ENCODE results near the gene STXBP2.

The STXBP2 gene

DNA sequence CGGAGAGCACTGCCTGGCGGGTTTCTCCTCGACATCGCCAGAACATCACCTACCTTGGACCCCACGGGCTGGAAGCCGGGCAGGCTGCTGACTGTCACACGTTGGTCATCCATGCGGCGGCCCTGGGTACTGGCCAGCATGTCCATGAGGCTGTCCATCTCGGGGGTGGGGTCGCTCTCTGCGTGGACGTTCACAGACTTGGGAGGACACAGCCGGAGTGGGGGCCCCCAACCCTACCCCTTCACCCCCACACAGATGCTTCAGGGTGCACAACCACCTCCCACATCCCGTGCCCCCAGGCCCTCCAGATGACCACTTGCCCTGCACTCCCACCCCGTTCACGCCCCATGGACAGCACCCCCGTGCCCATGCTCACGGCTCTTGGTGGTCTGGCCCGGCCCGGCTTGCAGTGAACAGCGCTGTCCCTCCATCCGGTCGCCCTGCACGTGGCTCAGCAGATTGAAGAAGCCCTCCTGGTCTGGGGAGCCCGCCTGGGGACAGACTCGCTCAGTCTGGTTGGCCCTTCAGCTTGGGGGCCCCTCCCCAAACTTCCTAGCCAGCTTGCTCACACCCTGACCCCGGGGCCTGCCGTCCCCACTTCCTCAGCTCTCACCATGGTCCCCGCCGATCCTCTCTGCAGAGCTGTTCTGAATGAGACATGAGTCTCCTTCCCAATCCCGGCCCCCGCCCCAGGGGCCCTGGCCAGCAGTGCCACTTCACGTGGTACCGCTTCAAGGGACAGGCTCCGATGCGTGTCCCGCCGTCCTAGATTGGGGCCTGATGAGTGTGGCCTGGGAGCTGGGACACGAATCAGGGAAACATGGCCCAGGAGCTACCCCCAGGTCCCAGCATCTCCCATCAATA, 4.3 kb upstream of the STXBP2 start:
- peaks cover 31% of the 10 kb centered on the region for H3K4me1 ChIP-seq (ENCODE audit: insufficient read depth, low read length)

DNA sequence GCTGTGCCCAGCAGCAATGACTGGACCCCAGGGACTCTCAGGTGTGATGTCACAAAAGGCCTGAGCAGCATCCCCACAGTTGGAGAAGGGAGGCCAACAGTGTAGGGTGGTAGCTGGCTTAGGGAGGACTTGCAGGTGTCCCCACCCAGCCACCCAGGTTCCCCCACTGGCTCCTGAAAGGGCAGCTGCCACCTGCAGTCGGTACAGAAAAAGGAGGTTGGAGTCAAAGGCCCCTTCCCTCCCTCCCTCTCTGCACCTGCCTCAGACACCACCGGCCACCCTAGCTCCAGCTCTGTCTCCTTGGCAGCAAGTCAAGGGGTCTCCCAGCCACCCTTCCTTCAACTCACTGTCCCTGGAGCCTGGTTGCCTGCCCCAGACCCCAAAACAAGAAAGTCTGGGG, 3.2 kb upstream of the STXBP2 start, which contains the start of gene PCP2:
Gene PCP2 (minus strand): TSS at position 22 of the 400 bp plus-strand sequence. CDS start 262 bp downstream, outside the sequence.
- DNase-seq (no peak), ATAC-seq (ENCODE audit: insufficient read depth, low read depth) (no peak)
- H3K79me2 ChIP-seq (ENCODE audit: insufficient read depth, low read length) = peaks cover 31% of the 10 kb centered on the region
- peaks cover 20% of the 10 kb centered on the region for H3K4me1 ChIP-seq (ENCODE audit: insufficient read depth, low read length)
- TF ChIP-seq EZH2 (IDR thresholded peaks at IDR 0.05; ENCODE audit: borderline replicate concordance, low read depth, low read length, severe bottlenecking) (no peak), CTCF (IDR thresholded peaks at IDR 0.05; ENCODE audit: borderline replicate concordance, extremely low read depth, low read length, poor library complexity, severe bottlenecking) (no peak)
- no peak within 1 kb of the TSS for H3K4me2 ChIP-seq (ENCODE audit: insufficient read depth, low read length)
- peaks cover 18% of the 10 kb centered on the region; the same call in 1 of the 2 replicates for H4K20me1 ChIP-seq (ENCODE audit: insufficient read depth, low read length)
- H3K9ac ChIP-seq (ENCODE audit: low read depth, low read length) = no peak within 1 kb of the TSS
- H3K9me3 ChIP-seq (ENCODE audit: insufficient read depth, low read length, severe bottlenecking) = no peaks in the 10 kb centered on the region
- H3K4me3 ChIP-seq (ENCODE audit: low read depth in 1 of 2, low read length in 2 of 2) = no peak within 1 kb of the TSS
- H3K27me3 ChIP-seq (ENCODE audit: insufficient read depth, low read length, poor library complexity) = no peaks in the 10 kb centered on the region
- H2AFZ ChIP-seq (ENCODE audit: low read depth, low read length) = no peak within 1 kb of the TSS
- H3K27ac ChIP-seq (ENCODE audit: low read length) = no peak within 1 kb of the TSS
- H3K36me3 ChIP-seq (ENCODE audit: insufficient read depth, low read length) = peaks cover 12% of the 10 kb centered on the region; the same call in 1 of the 2 replicates

More for the DNA sequence above, 4.3 kb upstream of the STXBP2 start:
- peaks cover 17% of the 10 kb centered on the region; the same call in 1 of the 2 replicates for H3K36me3 ChIP-seq (ENCODE audit: insufficient read depth, low read length)
- TF ChIP-seq EZH2 (IDR thresholded peaks at IDR 0.05; ENCODE audit: borderline replicate concordance, low read depth, low read length, severe bottlenecking) (no peak), CTCF (IDR thresholded peaks at IDR 0.05; ENCODE audit: borderline replicate concordance, extremely low read depth, low read length, poor library complexity, severe bottlenecking) (no peak)
- no peaks in the 10 kb centered on the region for H3K9me3 ChIP-seq (ENCODE audit: insufficient read depth, low read length, severe bottlenecking)
- no peaks in the 10 kb centered on the region for H3K27me3 ChIP-seq (ENCODE audit: insufficient read depth, low read length, poor library complexity)
- H3K9ac ChIP-seq (ENCODE audit: low read depth, low read length) = no peak overlapping the region
- H3K27ac ChIP-seq (ENCODE audit: low read length) = no peak overlapping the region
- no peak for DNase-seq
- peaks cover 42% of the 10 kb centered on the region for H3K79me2 ChIP-seq (ENCODE audit: insufficient read depth, low read length)
- H4K20me1 ChIP-seq (ENCODE audit: insufficient read depth, low read length) = peaks cover 29% of the 10 kb centered on the region
- H2AFZ ChIP-seq (ENCODE audit: low read depth, low read length) = no peak overlapping the region
- H3K4me2 ChIP-seq (ENCODE audit: insufficient read depth, low read length) = no peak overlapping the region
- H3K4me3 ChIP-seq (ENCODE audit: low read depth in 1 of 2, low read length in 2 of 2) = no peak overlapping the region
- no peak for ATAC-seq (ENCODE audit: insufficient read depth, low read depth)

GRCh38 chr19:7635670-7636069, 1.2 kb upstream of the STXBP2 start:
- Histone ChIP-seq H3K4me3 (ENCODE audit: low read depth in 1 of 2, low read length in 2 of 2) (no peak overlapping the region), H3K9ac (ENCODE audit: low read depth, low read length) (no peak overlapping the region), H2AFZ (ENCODE audit: low read depth, low read length) (no peak overlapping the region), H3K79me2 (ENCODE audit: insufficient read depth, low read length) (peaks cover 13% of the 10 kb centered on the region), H3K27ac (ENCODE audit: low read length) (no peak overlapping the region), H3K4me1 (ENCODE audit: insufficient read depth, low read length) (peaks cover 12% of the 10 kb centered on the region), H3K4me2 (ENCODE audit: insufficient read depth, low read length) (no peak overlapping the region), H3K36me3 (ENCODE audit: insufficient read depth, low read length) (peaks cover 12% of the 10 kb centered on the region; the same call in 1 of the 2 replicates), H3K9me3 (ENCODE audit: insufficient read depth, low read length, severe bottlenecking) (peaks cover 5% of the 10 kb centered on the region), H3K27me3 (ENCODE audit: insufficient read depth, low read length, poor library complexity) (no peaks in the 10 kb centered on the region), H4K20me1 (ENCODE audit: insufficient read depth, low read length) (peaks cover 15% of the 10 kb centered on the region; the same call in 1 of the 2 replicates)
- DNase-seq (no peak), ATAC-seq (ENCODE audit: insufficient read depth, low read depth) (no peak)
- TF ChIP-seq CTCF (IDR thresholded peaks at IDR 0.05; ENCODE audit: borderline replicate concordance, extremely low read depth, low read length, poor library complexity, severe bottlenecking) (no peak), EZH2 (IDR thresholded peaks at IDR 0.05; ENCODE audit: borderline replicate concordance, low read depth, low read length, severe bottlenecking) (no peak)

Data from DND-41 (cell line).